GM23248 (cell line): ENCODE measurements around the gene RAD50.

Source experiments
- EZH2 ChIP-seq: fragments of 200-600 bp; sonication (generic); IDR thresholded peaks from 2 replicates; pipeline ENCODE4 v1.6.1; 2018; ENCODE audit warnings: antibody characterized with exemption, mild to moderate bottlenecking; ENCODE audit not compliant: insufficient read depth, poor library complexity, severe bottlenecking
- EZH2phosphoT487 ChIP-seq: fragments of 200-600 bp; sonication (generic); IDR thresholded peaks from 2 replicates; pipeline ENCODE4 v1.6.1; 2018; ENCODE audit warnings: antibody characterized with exemption, moderate library complexity, mild to moderate bottlenecking, low read depth; ENCODE audit not compliant: insufficient read depth

GRCh38 chr5:132690156-132690555 lies 133.4 kb downstream of the RAD50 start:
- TF ChIP-seq EZH2 (no peak), EZH2phosphoT487 (no peak)
